Activated T-helper 1 cell treated with anti-CD3 and anti-CD28 coated beads, Interleukin-2, amount 50 U/mL, for 16 hours (primary cell): ENCODE results near the gene FBXL13.
"Not testable (repeated sequence)": the region's sequence is repeated elsewhere in the genome, so short reads cannot be mapped to it uniquely, and the experiment has no call there.

Source experiments
- DNase-seq, 2 donors: peaks; one replicate each; pipeline ENCODE4 v3.0.0-alpha.2; 2020; ENCODE audit warnings: low read depth in 1 of 2, low spot score in 1 of 2

FBXL13 gene

GRCh38 chr7:102770467-102770866, 304.1 kb downstream of the FBXL13 start:
- not testable (repeated sequence) for DNase-seq

- not testable (repeated sequence) for DNase-seq
Observed at GRCh38 chr7:102769657-102770192, 304.9 kb downstream of the FBXL13 start.

- DNase-seq = not testable (repeated sequence)
Observed at GRCh38 chr7:102763295-102763905, 311.2 kb downstream of the FBXL13 start.
